ENCODE measurements around the gene BOLA2B.
"Not testable (repeated sequence)": the region's sequence is repeated elsewhere in the genome, so short reads cannot be mapped to it uniquely, and the experiment has no call there.

The BOLA2B gene

DNA sequence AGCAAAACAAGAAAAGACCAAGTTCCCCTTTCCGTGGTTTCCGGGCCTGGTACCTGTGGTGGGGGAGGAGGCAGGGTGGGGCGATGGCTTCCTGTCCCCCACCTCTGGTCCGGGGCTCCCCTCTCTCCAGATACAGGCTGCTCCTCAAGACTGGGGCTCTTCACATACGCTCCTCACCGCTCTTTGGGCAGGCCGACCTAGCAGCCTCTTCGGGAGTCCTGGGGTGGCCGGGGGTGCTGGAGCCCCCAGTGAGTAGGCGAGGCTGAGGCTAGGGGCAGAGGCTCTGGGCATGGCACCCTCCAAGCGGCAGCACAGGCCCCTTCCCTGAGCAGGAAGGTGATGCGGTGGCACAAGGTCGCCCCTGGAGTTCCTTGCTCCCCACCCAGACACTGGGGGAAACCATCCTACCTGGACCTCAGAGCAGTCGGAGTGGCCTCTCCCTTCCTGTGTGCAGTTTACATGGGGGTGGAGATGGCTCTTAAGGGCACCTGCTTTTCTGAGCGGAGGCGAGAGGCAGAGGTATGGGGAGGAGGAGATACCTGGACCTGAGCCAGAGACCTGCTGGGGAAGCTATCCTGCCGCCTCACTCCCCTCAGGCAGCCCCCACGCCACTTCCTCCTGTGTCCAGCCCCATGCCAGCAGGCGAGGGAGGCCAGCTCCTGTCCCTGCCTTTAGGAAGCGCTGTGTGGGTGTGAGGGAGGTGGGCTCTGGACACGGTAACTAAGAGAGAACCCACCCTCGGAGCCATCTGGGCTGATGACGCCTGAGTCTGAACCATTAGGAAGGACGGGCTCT is 9.2 kb downstream of the BOLA2B start:
- DNase-seq, result peak; percentile 57 to 70

DNA sequence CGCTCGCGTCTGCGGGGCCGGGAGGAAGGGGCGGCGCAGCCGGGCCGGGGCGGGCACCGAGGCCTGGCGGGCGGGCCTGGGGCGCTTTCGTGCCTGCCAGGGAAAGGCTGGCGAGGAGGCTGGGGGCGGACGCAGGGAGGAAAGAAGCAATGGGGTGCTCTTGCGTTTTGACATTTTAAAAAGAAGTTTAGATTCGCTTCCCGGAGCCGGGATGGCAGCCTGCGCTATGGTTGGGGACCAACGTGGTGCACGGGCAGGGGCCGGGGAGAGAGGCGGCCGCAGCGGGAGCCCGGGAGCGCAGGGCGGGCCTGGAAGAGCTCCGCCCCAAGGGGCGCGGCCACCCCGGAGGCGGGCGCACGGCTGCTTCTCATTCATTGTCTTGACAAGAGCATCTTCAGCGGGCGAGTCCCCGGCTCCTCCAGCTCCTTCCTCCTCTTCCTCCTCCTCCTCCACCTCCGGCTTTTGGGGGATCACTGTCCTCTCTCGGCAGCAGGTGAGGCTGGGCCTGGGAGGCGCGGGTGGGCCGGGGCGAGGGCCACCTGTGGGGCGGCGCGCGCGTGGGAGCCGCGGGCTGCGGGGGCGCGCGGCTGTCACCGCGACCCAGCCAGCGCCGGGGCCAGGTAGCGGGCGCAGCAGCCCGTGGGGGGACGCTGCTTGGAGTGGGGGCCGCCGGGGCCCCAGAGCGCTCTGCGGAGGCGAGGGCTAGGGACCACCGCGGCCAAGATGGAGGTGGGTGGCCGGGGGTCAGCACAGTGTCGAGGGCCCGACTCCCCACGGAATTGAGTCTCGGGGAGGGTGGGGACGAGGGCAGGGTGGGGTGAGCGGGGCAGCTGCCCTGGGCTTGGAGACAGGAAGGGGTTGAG is 10.0 kb downstream of the BOLA2B start, which contains the start of gene CORO1A:
CORO1A (plus strand) TSS at position 370 of the 863 bp plus-strand sequence. CDS start 1,608 bp downstream, outside the sequence.
- DNase-seq, result peak; percentile 77 to 82

DNA sequence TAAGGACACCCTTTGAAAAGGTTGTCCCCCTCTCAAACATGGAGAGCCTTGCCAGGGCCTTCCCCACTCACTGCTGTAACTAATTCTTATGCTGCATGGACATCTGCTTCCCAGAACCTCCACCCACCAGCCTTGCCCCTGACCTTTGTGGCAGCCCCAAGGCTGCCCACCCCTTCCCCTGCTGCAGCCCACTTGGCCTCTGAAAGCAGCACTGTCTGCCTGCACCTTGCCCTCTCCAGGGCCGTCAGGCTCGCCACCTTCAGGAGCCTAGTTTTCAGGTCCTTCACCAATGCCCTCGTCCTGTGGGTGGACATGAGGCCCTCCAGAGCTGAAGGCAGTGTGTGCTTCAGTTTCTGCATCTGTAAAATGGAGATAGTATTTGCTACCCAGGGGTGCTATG is 12.7 kb downstream of the BOLA2B start:
- no peak for DNase-seq

DNA sequence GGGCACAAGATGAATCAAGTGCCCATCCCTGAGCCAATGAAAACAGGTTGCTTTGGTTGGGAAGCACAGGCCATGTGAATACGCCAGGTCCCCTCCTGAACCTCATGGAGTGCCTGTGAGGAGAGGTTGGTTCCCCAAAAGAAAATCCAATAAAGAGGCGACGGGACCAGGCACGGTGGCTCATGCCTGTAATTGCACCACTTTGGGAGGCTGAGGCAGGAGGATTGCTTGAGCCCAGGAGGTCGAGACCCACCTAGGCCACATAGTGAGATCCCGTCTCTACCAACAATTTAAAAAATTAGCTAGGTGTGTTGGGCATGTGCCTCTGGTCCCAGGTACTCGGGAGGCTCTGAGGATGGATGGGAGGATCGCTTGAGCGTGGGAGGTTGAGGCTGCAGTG is 13.5 kb downstream of the BOLA2B start:
- no peak for DNase-seq

DNA sequence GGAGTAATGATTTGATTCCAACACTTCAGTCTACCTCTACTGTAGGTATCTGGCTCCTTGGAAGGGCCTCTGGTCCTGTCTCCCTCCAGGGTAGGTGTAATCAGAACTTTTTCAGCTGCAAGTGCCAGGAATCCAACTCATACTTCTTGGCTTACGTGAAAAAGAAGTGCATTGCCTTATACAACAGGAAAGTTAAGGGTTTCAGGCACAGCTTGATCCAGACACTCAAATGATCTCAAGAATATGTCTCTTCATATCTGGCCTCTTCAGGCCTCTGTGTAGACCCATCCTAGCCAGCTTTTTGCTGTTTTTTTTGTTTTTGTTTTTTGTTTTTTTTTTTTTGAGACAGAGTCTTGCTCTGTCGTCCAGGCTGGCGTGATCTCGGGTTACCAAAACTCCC is 14.3 kb downstream of the BOLA2B start:
- DNase-seq, result no peak

DNA sequence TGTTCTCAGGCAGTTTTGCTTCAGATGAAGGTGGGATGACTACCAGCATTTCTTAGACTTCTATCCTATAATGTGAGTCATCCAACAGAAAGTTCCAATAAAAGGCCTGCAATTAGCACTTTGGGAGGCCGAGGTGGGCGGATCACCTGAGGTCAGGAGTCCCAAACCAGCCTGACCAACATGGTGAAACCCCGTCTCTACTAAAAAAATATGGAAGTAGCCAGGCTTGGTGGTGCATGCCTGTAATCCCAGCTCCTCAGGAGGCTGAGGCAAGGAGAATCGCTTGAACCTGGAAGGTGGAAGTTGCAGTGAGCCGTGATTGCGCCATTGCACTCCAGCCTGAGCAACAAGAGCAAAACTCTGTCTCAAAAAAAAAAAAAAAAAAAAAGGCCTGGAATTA is 16.6 kb downstream of the BOLA2B start:
- DNase-seq, result not testable (repeated sequence)

DNA sequence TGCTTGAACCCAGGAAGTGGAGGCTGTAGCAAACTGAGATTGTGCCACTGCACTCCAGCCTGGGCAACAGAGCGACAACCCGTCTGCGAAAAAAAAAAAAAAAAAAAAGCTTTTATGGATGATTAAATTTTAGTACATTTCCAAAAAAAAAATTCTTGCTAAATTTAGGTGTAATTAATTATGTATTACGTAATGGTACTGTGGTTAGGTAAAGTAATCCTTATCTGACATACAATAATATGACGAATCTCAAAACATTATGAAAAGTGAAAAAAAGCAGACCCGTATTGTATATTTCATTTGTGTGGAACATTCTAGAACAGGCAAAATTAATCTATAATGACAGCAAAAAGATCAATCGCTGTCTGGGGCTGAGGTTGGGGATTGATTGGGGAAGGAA is 20.4 kb downstream of the BOLA2B start:
- DNase-seq, result no peak

DNA sequence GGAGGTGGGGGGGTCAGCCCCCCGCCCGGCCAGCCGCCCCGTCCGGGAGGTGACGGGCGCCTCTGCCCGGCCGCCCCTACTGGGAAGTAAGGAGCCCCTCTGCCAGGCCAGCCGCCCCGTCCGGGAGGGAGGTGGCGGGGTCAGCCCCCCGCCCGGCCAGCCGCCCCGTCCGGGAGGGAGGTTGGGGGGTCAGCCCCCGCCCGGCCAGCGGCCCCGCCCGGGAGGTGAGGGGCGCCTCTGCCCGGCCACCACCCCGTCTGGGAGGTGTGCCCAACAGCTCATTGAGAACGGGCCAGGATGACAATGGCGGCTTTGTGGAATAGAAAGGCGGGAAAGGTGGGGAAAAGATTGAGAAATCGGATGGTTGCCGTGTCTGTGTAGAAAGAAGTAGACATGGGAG is 23.3 kb downstream of the BOLA2B start:
- not testable (repeated sequence) for DNase-seq

DNA sequence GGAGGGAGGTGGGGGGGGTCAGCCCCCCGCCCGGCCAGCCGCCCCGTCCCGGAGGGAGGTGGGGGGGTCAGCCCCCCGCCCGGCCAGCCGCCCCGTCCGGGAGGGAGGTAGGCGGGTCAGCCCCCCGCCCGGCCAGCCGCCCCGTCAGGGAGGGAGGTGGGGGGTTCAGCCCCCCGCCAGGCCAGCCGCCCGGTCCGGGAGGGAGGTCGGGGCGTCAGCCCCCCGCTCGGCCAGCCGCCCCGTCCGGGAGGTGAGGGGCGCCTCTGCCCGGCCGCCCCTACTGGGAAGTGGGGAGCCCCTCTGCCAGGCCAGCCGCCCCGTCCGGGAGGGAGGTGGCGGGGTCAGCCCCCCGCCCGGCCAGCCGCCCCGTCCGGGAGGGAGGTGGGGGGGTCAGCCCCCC is 24.1 kb downstream of the BOLA2B start:
- not testable (repeated sequence) for DNase-seq

DNA sequence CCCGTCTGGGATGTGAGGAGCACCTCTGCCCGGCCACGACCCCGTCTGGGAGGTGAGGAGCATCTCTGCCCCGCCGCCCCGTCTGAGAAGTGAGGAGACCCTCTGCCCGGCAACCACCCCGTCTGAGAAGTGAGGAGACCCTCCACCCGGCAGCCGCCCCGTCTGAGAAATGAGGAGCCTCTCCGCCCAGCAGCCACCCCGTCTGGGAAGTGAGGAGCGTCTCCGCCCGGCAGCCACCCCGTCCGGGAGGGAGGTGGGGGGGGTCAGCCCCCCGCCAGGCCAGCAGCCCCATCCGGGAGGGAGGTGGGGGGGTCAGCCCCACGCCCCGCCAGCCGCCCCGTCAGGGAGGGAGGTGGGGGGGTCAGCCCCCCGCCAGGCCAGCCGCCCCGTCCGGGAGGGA is 24.7 kb downstream of the BOLA2B start:
- not testable (repeated sequence) for DNase-seq

DNA sequence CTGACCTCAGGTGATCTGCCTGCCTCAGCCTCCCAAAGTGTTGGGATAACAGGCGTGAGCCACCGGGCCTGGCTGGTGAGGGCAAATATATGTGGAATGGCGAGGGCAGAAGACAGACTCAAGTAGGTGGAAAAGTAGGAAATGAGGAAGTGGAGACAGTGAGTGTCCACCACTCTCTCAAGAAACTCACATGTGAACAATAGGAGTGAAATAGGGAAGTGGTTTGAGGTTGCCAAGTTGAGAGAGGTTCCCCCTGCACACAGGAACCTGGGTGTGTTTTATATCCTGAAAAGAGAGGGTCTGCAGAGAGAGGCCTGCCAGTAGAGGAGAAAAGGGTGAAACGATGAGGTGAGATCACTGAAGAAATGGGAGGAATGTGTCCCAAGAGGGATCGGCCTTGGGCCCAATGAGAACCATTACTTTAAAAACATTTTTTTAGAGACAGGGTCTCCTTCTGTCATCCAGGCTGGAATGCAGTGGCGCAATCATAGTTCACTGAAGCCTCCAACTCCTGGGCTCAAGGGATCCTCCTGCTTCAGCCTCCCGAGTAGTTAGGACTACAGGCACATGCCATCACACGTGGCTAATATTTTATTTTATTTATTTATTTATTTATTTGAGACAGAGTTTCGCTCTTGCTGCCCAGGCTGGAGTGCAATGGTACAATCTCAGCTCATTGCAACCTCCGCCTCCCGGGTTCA is 27.1 kb downstream of the BOLA2B start:
- DNase-seq, result no peak

DNA sequence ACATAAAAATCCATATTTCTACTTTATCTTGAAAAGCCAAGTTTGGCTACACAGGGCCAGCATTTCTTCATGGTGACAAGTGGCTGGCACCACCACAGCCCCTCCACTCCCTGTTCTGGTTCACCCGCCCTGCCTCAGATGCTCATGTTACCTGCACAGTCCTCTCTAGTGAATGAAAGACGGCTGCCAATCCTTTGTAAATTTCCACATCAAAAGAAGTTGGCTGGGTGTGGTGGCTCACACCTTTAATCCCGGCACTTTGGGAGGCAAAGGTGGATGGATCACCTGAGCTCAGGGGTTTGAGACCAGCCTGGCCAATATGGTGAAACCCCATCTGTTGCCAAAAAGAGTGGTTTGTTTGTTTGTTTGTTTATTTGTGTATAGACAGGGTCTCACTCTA is 29.9 kb downstream of the BOLA2B start:
- no peak for DNase-seq

DNA sequence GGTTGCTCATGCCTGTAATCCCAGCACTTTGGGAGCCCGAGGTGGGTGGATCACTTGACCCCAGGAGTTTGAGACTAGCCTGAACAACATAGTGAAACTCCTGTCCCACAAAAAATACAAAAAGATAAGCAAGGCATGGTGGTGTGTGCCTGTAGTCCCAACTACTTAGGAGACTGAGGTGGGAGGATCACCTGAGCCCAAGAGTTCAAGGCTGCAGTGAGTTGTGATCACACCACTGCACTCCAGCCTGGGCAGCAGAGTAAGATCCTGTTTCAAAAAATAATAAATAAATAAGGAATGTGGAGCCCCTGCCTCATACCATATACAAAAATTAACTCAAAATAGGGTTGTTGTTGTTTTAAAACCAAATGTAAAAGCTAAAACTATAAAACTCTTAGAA is 36.3 kb downstream of the BOLA2B start:
- DNase-seq, result no peak

DNA sequence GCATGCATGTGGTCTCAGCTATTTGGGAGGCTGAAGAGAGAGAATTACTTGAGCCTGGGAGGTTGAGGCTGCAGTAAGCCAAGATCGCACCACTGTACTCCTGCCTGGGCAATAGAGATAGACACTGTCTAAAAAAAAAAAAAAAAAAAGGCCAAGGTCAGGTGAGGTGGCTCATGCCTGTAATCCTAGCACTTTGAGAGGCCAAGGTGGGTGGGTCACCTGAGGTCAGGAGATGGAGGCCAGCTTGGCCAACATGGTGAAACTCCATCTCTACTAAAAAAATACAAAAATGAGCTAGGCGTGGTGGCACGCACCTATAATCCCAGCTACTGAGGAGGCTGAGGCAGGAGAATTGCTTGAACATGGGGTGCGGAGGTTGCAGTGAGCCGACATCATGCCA is 38.3 kb downstream of the BOLA2B start:
- DNase-seq, result no peak

DNA sequence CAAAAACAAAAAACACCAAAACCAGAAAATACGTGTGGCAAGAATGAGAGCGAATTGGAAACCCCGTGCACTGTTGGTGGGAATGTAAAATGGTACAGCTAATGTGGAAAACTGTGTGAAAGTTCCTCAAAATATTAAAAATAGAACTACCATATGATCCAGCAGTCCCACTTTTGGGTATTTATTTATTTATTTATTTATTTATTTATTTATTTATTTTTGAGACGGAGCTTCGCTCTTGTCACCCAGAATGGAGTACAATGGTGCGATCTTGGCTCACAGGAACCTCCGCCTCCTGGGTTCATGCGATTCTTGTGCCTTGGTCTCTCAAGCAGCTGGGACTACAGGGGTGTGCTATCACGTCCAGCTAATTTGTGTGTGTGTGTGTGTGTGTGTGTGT is 40.9 kb downstream of the BOLA2B start:
- no peak for DNase-seq

DNA sequence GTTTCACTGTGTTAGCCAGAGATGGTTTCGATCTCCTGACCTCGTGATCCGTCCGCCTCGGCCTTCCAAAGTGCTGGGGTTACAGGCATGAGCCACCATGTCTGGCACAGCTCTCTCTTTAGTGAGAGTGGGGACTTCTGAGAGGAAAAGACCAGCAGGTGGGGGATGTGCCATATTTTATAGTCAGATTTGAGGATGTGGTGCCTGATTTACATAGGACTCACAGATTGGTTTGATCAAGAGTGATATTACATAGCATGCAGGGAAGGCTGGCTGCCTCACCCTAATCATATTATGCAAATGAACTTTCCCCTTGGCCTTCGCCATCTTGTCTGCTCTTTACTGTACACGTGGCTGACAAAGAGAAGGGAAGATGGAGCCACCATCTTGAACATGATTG is 42.4 kb downstream of the BOLA2B start:
- DNase-seq, result no peak

DNA sequence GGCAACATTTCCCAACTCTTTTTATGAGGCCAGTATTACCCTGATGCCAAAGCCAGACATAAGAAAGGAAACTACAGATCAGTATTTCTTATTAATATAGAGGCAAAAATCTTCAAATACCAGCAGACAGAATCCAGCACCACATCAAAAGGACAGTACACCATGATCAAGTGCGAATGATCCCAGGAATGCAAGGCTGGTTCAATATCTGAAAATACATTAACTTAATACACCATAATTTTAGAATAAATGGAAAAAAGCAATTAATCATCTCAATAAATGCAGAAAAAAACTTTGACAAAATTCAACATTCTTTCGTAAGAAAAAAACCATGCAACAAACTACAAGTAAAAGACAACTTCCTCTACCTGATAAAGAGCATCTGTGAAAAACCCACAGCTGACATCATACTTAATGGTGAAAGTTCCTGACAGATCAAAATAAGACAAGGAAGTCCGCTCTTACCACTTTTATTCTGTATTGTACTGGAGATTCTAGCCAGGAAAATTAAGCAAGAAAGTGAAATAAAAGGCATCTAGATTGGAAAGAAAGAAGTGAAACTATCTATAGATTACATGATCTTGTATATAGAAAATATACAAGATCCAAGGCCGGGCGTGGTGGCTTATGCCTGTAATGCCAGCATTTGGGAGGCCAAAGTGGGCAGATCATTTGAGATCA is 44.1 kb downstream of the BOLA2B start:
- no peak for DNase-seq

DNA sequence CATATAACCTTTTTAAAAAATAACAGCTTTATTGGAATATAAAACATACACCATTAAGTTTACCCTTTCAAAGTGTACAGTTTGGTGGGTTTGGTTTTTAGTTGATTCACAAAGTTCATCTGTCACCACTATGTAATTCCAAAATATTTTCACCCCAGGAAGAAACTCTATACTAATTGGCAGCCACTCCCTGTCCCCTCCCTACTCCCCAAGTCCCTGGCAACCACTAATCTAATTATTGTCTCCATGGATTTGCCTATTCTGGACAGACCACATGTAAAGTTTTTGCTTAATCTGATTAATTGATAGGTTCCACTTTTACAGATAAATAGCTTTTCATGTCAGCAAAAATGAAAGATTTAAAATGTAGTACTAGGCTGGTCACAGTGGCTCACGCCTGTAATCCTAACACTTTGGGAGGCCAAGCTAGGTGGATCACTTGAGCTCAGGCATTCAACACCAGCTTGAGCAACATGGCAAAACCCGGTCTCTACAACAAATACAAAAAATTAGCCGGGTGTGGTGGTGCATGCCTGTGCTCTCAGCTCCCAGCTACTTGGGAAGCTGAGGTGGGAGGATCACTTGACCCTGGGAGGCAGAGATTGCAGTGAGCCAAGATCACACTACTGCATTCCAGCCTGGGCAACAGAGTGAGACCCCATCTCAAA is 45.5 kb downstream of the BOLA2B start:
- no peak for DNase-seq

DNA sequence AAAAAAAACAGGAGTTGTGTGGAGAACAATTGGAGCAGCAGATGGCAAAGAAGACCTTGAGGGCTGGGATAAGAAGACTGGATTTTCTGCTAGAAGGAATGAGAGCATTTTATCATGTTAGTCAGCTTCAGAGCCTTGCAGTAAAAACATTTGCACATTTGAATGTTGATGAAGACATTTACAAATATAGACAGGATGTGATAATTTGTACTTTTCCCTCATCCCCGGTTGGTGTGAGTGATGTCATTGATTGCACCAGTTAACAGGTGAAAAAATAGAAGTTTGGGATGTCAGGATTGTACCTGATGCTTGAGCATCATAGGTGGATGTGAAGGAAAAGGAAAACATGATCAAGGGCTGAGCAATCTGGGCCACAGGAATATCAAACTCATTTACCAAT is 47.8 kb downstream of the BOLA2B start:
- DNase-seq, result no peak

DNA sequence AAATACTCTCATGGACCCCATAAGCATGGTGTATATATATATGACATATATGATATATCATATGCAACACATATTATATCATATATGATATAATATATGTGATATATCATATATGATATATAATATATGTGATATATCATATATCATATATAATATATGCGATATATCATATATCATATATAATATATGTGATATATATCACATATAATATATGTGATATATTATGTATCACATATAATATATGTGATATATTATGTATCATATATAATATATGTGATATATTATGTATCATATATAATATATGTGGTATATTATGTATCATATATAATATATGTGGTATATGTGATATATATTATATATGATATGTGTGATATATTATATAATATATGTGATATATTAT is 48.5 kb downstream of the BOLA2B start:
- DNase-seq, result no peak

DNA sequence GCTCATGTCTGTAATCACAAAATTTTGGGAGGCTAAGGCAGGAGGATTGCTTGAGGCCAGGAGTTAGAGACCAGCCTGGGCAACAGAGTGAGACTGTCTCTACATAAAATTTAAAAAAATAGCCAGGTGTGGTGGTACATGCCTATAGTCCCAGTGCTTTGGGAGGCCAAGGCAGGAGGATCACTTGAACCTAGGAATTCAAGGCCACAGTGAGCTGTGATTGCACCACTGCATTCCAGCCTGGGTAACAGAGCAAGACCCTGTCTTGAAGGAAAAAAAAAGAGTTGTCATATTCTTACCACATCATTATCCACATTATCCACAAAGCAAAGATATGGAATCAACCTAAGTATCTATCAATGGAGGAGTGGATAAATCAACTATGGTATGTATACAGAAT is 49.4 kb downstream of the BOLA2B start:
- no peak for DNase-seq

DNA sequence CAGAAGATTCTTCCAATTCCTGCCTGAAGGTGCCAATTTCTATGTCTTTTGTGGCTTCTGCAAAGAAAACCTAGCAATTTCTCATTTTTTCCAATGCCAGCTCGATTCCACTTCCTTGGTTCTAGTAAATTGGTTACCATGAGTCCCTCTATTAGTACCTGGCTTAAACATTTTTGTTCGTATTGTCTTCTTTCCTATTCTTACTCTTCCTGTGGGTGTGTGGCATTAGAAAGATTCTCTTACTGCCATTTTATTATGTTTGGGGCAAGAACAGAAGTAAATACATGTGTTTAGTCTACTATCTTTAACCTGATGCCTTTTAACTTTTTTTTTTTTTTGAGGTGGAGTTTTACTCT is 50.1 kb downstream of the BOLA2B start:
- DNase-seq, result no peak

Data from activated CD4-positive, alpha-beta T cell treated with anti-CD3 and anti-CD28 coated beads for 4 hours (primary cell).